HepG2 (cell line): ENCODE results near the gene FITM1. TPM values are rescaled to one million over a fixed set of nuclear protein-coding genes. Genes with fewer than 3 reads are reported as not detected.

Source experiments
- DMTF1 ChIP-seq: sonication (generic); formaldehyde crosslinking; IDR thresholded peaks from 2 replicates; pipeline ENCODE4 v1.4.0; 2020; ENCODE audit warnings: mild to moderate bottlenecking, missing genetic modification reagents
- HIC2 ChIP-seq: sonication (generic); formaldehyde crosslinking; IDR thresholded peaks from 2 replicates; pipeline ENCODE4 v1.9.0; 2022; ENCODE audit warnings: low read depth, missing genetic modification reagents
- HOXA3 ChIP-seq: sonication (generic); formaldehyde crosslinking; IDR thresholded peaks from 2 replicates; pipeline ENCODE4 v1.5.0; 2020; ENCODE audit warnings: missing genetic modification reagents
- IKZF4 ChIP-seq: sonication (generic); formaldehyde crosslinking; IDR thresholded peaks from 2 replicates; pipeline ENCODE4 v1.5.1; 2020; ENCODE audit warnings: borderline replicate concordance, mild to moderate bottlenecking, low read depth, missing genetic modification reagents; ENCODE audit errors: not compliant biosample characterization
- KDM5A ChIP-seq: fragments of 200-600 bp; sonication (generic); IDR thresholded peaks from 2 replicates; pipeline ENCODE4 v1.7.0; 2018; ENCODE audit warnings: antibody characterized with exemption, mild to moderate bottlenecking, low read length, borderline replicate concordance
- NR3C1 ChIP-seq: sonication (generic); formaldehyde crosslinking; IDR thresholded peaks from 2 replicates; pipeline ENCODE4 v1.4.0; 2020; ENCODE audit warnings: missing genetic modification reagents
- PCBP1 ChIP-seq: fragments of 200-400 bp; formaldehyde crosslinking; IDR thresholded peaks from 2 replicates; pipeline ENCODE4 v1.6.1; 2017; ENCODE audit warnings: mild to moderate bottlenecking, low read depth, low read length, borderline replicate concordance
- POLR2A ChIP-seq, 2 experiments: IDR thresholded peaks; 2 replicates each; pipeline ENCODE4 v1.6.1; 2011; ENCODE audit warnings: low read depth in 2 of 2, low read length in 2 of 2, mild to moderate bottlenecking in 1 of 2, moderate library complexity in 1 of 2; ENCODE audit not compliant: insufficient read depth in 1 of 2
- STAG1 ChIP-seq: sonication (generic); formaldehyde crosslinking; IDR thresholded peaks from 2 replicates; pipeline ENCODE4 v1.4.0; 2020; ENCODE audit warnings: missing genetic modification reagents
- THRA ChIP-seq: sonication (generic); formaldehyde crosslinking; IDR thresholded peaks from 2 replicates; pipeline ENCODE4 v1.4.0; 2020; ENCODE audit warnings: missing genetic modification reagents, borderline replicate concordance
- TRIM24 ChIP-seq: sonication (generic); formaldehyde crosslinking; IDR thresholded peaks from 2 replicates; pipeline ENCODE4 v1.8.0; 2022; ENCODE audit warnings: mild to moderate bottlenecking, missing genetic modification reagents
- ZBTB20 ChIP-seq: sonication (generic); formaldehyde crosslinking; IDR thresholded peaks from 2 replicates; pipeline ENCODE4 v1.8.1; 2023; ENCODE audit warnings: missing genetic modification reagents, low read depth, mild to moderate bottlenecking, borderline replicate concordance
- ZBTB46 ChIP-seq: sonication (generic); formaldehyde crosslinking; IDR thresholded peaks from 2 replicates; pipeline ENCODE4 v1.4.0; 2020; ENCODE audit warnings: mild to moderate bottlenecking, missing genetic modification reagents, borderline replicate concordance
- ZFP1 ChIP-seq: IDR thresholded peaks from 2 replicates; pipeline ENCODE4 v1.6.1; 2016
- ZFYVE20 ChIP-seq: sonication (generic); formaldehyde crosslinking; IDR thresholded peaks from 2 replicates; pipeline ENCODE4 v1.8.0; 2023; ENCODE audit warnings: low read depth, mild to moderate bottlenecking, moderate library complexity, missing genetic modification reagents, borderline replicate concordance
- ZNF574 ChIP-seq: sonication (generic); formaldehyde crosslinking; IDR thresholded peaks from 2 replicates; pipeline ENCODE4 v1.4.0; 2020; ENCODE audit warnings: missing genetic modification reagents
- ZNF777 ChIP-seq: sonication (generic); formaldehyde crosslinking; IDR thresholded peaks from 2 replicates; pipeline ENCODE4 v1.4.0; 2020; ENCODE audit warnings: missing genetic modification reagents
- ZNF839 ChIP-seq: sonication (generic); formaldehyde crosslinking; IDR thresholded peaks from 2 replicates; pipeline ENCODE4 v1.4.0; 2020; ENCODE audit warnings: missing genetic modification reagents, mild to moderate bottlenecking, borderline replicate concordance
- polyA plus RNA-seq, 8 experiments: library from polyadenylated mRNA; depleted of rRNA in 3 of 8; stranded (reverse) in 7 of 8; unstranded in 1 of 8; fragments of >200 nt; fragmentation: Illumina TruSeq in 4 of 8; extraction: Trizol in 4 of 8; gene quantifications; 2 replicates each; pipeline versions ENCODE4 v1.2.1 to v1.2.3, GENCODE V29; 2011 to 2016; ENCODE audit warnings: low read depth in 4 of 8, missing spikeins in 1 of 8, mixed read lengths in 1 of 8; ENCODE audit not compliant: insufficient read depth in 1 of 8
- total RNA-seq, 5 experiments: library from RNA; depleted of rRNA; stranded (reverse); fragments of >200 nt; fragmentation: Illumina TruSeq; extraction: Trizol; gene quantifications; 2 replicates each; pipeline ENCODE4 v1.2.3, GENCODE V29; 2016; ENCODE audit warnings: low read depth in 1 of 5

FITM1 gene
- total and polyA plus RNA-seq, 2 of the 13 experiments (the other 11 are each of a cell fraction or from before 2014, with no cell fraction given), result 2.7 to 5.8 TPM

- peak; percentile 66; the same call in 1 of the 2 replicates for TF ChIP-seq HIC2 (CRISPR knock-in tag)
- 0 out of 2 replicates have a peak, but pooled peaks have one; percentile 11 for TF ChIP-seq NR3C1 (CRISPR knock-in tag)
- no peak for TF ChIP-seq DMTF1 (CRISPR knock-in tag)
- TF ChIP-seq ZNF839 (CRISPR knock-in tag), result no peak; the same call in 1 of the 2 replicates
- peak; percentile 39 for TF ChIP-seq IKZF4 (CRISPR knock-in tag)
- TF ChIP-seq STAG1 (CRISPR knock-in tag), result no peak; the same call in 1 of the 2 replicates
- no peak for TF ChIP-seq ZFYVE20 (CRISPR knock-in tag)
- peak; percentile 95 for TF ChIP-seq KDM5A
- TF ChIP-seq ZBTB20 (CRISPR knock-in tag), result no peak; the same call in none of the 2 replicates
- 0 out of 2 replicates have a peak, but pooled peaks have one; percentile 4 for TF ChIP-seq ZBTB46
- peak in 1 of 2 experiments; percentile 67; a peak in 2 of 4 replicates for TF ChIP-seq POLR2A (IDR thresholded peaks at IDR 0.05; ENCODE audit: insufficient read depth in 1 of 2, low read depth in 2 of 2, low read length in 2 of 2)
- TF ChIP-seq THRA, result peak; percentile 71; the same call in 1 of the 2 replicates
- peak; percentile 41; the same call in 1 of the 2 replicates for TF ChIP-seq HOXA3 (CRISPR knock-in tag)
- no peak for TF ChIP-seq PCBP1
- TF ChIP-seq TRIM24, result no peak
- TF ChIP-seq ZNF574 (CRISPR knock-in tag), result peak; percentile 69
- peak; percentile 59; the same call in 1 of the 2 replicates for TF ChIP-seq ZNF777 (CRISPR knock-in tag)
- TF ChIP-seq ZFP1 (CRISPR knock-in tag), result no peak
Measured at GRCh38 chr14:24146978-24147760, 16.7 kb downstream of the FITM1 start, which contains the start of gene RNF31 (continued).
